HEK293 (cell line): ENCODE data around the gene CDYL.

Experiments used
- FEZF1 ChIP-seq: fragments of 450-650 bp; formaldehyde crosslinking; IDR thresholded peaks from 2 replicates; pipeline ENCODE4 v1.5.1; 2016; ENCODE audit warnings: missing biosample characterization, missing genetic modification characterization
- GLI2 ChIP-seq: fragments of 450-650 bp; formaldehyde crosslinking; IDR thresholded peaks from 2 replicates; pipeline ENCODE4; 2017; ENCODE audit warnings: missing biosample characterization, missing genetic modification characterization, low read depth, borderline replicate concordance
- HOXC10 ChIP-seq: sonication (generic); formaldehyde crosslinking; IDR thresholded peaks from 2 replicates; pipeline ENCODE4 v1.8.1; 2023; ENCODE audit warnings: mild to moderate bottlenecking, missing genetic modification reagents
- IKZF3 ChIP-seq: fragments of 450-650 bp; IDR thresholded peaks from 2 replicates; pipeline ENCODE4 v1.5.0; 2018; ENCODE audit warnings: missing biosample characterization, mild to moderate bottlenecking, missing genetic modification characterization, moderate library complexity
- KLF9 ChIP-seq: fragments of 450-650 bp; formaldehyde crosslinking; IDR thresholded peaks from 2 replicates; pipeline ENCODE4 v1.5.1; 2016; ENCODE audit warnings: missing biosample characterization, missing genetic modification characterization, low read depth
- RBAK ChIP-seq: fragments of 450-650 bp; formaldehyde crosslinking; IDR thresholded peaks from 2 replicates; pipeline ENCODE4 v1.5.1; 2016; ENCODE audit warnings: missing biosample characterization, missing genetic modification characterization
- ZBTB20 ChIP-seq: fragments of 450-650 bp; formaldehyde crosslinking; IDR thresholded peaks from 2 replicates; pipeline ENCODE4 v1.5.1; 2016; ENCODE audit warnings: missing biosample characterization, missing genetic modification characterization
- ZNF146 ChIP-seq: fragments of 450-650 bp; formaldehyde crosslinking; IDR thresholded peaks from 2 replicates; pipeline ENCODE4 v1.5.1; 2016; ENCODE audit warnings: missing biosample characterization, missing genetic modification characterization
- ZNF19 ChIP-seq: fragments of 450-650 bp; formaldehyde crosslinking; IDR thresholded peaks from 2 replicates; pipeline ENCODE4; 2016; ENCODE audit warnings: missing biosample characterization, missing genetic modification characterization, low read depth
- ZNF214 ChIP-seq: fragments of 450-650 bp; formaldehyde crosslinking; IDR thresholded peaks from 2 replicates; pipeline ENCODE4 v1.5.1; 2017; ENCODE audit warnings: missing biosample characterization, mild to moderate bottlenecking, missing genetic modification characterization, borderline replicate concordance
- ZNF221 ChIP-seq: fragments of 450-650 bp; formaldehyde crosslinking; IDR thresholded peaks from 2 replicates; pipeline ENCODE4 v1.5.1; 2017; ENCODE audit warnings: missing biosample characterization, missing genetic modification characterization, borderline replicate concordance
- ZNF416 ChIP-seq: fragments of 450-650 bp; formaldehyde crosslinking; IDR thresholded peaks from 2 replicates; pipeline ENCODE4 v1.5.1; 2016; ENCODE audit warnings: missing biosample characterization, missing genetic modification characterization
- ZNF426 ChIP-seq: fragments of 450-650 bp; formaldehyde crosslinking; IDR thresholded peaks from 2 replicates; pipeline ENCODE4 v1.5.1; 2017; ENCODE audit warnings: missing biosample characterization, missing genetic modification characterization, mild to moderate bottlenecking, inconsistent platforms, moderate library complexity
- ZNF529 ChIP-seq: fragments of 450-650 bp; formaldehyde crosslinking; IDR thresholded peaks from 2 replicates; pipeline ENCODE4 v1.5.1; 2017; ENCODE audit warnings: missing genetic modification characterization, missing biosample characterization; ENCODE audit not compliant: insufficient replicate concordance
- ZNF530 ChIP-seq: fragments of 450-650 bp; formaldehyde crosslinking; IDR thresholded peaks from 2 replicates; pipeline ENCODE4 v1.5.1; 2016; ENCODE audit warnings: low read depth, missing biosample characterization, missing genetic modification characterization
- ZNF549 ChIP-seq: fragments of 450-650 bp; IDR thresholded peaks from 2 replicates; pipeline ENCODE4 v1.5.1; 2018; ENCODE audit warnings: missing biosample characterization, missing genetic modification characterization, mild to moderate bottlenecking, inconsistent platforms, moderate library complexity
- ZNF701 ChIP-seq: fragments of 450-650 bp; formaldehyde crosslinking; IDR thresholded peaks from 2 replicates; pipeline ENCODE4 v1.5.1; 2016; ENCODE audit warnings: missing biosample characterization, missing genetic modification characterization
- ZNF768 ChIP-seq: fragments of 450-650 bp; formaldehyde crosslinking; IDR thresholded peaks from 2 replicates; pipeline ENCODE4 v1.5.1; 2018; ENCODE audit warnings: missing biosample characterization, mild to moderate bottlenecking, missing genetic modification characterization
- ZNF776 ChIP-seq: fragments of 450-650 bp; formaldehyde crosslinking; IDR thresholded peaks from 2 replicates; pipeline ENCODE4 v1.5.0; 2017; ENCODE audit warnings: missing biosample characterization, missing genetic modification characterization, borderline replicate concordance
- ZXDB ChIP-seq: fragments of 450-650 bp; formaldehyde crosslinking; IDR thresholded peaks from 2 replicates; pipeline ENCODE4 v1.5.1; 2016; ENCODE audit warnings: missing biosample characterization, missing genetic modification characterization
- TF ChIP-seq, protein P1 (sequence below): fragments of 450-650 bp; formaldehyde crosslinking; IDR thresholded peaks from 2 replicates; pipeline ENCODE4 v1.5.1; 2016; ENCODE audit warnings: missing biosample characterization, missing genetic modification characterization
- TF ChIP-seq, protein P2 (sequence below): fragments of 450-650 bp; formaldehyde crosslinking; IDR thresholded peaks from 2 replicates; pipeline ENCODE4 v1.5.0; 2017; ENCODE audit warnings: missing biosample characterization, missing genetic modification characterization, borderline replicate concordance
- TF ChIP-seq, protein P3 (sequence below): fragments of 450-650 bp; formaldehyde crosslinking; IDR thresholded peaks from 2 replicates; pipeline ENCODE4 v1.5.1; 2016; ENCODE audit warnings: missing biosample characterization, missing genetic modification characterization
- TF ChIP-seq, protein P4 (sequence below): fragments of 450-650 bp; IDR thresholded peaks from 2 replicates; pipeline ENCODE4 v1.5.1; 2018; ENCODE audit warnings: missing biosample characterization, missing genetic modification characterization
- TF ChIP-seq, protein P5 (sequence below): fragments of 450-650 bp; formaldehyde crosslinking; IDR thresholded peaks from 2 replicates; pipeline ENCODE4 v1.5.1; 2016; ENCODE audit warnings: missing biosample characterization, missing genetic modification characterization

Gene CDYL

DNA sequence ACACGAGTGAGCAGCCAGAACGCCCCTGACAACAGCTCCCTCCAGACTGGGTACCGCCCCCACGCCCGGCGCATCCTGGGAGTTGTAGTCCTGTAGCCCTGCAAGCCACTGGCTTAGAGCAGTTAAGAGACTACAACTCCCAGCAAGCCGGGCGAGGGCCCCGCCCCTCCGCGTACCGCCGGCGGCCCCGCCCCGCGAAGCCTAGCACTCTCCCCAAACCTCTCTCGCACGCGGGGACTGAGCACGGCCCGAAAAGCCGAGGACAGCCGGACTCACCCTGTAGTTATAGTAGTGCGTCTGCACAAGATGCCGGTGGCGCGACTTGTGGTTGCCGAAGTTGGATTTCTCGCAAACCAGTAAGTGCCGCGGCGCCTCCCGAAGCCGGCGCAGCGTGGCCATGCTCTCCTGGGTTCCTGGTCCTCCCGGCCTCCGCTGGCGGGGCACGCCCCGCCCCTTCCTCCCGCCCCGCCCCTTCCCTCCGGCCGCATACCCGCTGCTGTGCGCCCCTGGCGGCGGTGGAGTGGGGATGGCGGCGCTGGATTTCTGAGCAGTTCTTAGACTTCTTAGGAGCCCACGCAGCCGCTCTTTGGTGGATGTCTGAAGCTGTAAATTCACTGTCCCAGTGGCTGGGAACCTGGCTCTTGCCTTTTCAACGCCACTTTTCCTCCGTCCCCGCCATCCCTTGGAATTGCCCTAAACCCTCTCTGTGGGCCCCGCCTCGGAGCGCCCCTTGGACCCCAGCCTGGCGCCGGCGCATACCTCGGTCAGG is 227.6 kb downstream of the CDYL start, which contains the start of gene RPP40 (continued):
- TF ChIP-seq RBAK (tag by site-specific recombination) (no peak), ZNF768 (tag by site-specific recombination) (no peak), ZNF146 (tag by site-specific recombination) (no peak), ZNF549 (tag by site-specific recombination) (no peak), ZNF221 (tag by site-specific recombination) (no peak), ZNF214 (tag by site-specific recombination) (no peak), KLF9 (tag by site-specific recombination) (peak; percentile 93), ZNF19 (tag by site-specific recombination) (no peak), ZBTB20 (tag by site-specific recombination) (peak; percentile 83), FEZF1 (tag by site-specific recombination) (no peak), HOXC10 (CRISPR knock-in tag) (peak; percentile 24; the same call in 1 of the 2 replicates), ZNF530 (tag by site-specific recombination) (no peak), ZNF529 (tag by site-specific recombination) (no peak), ZXDB (tag by site-specific recombination) (peak; percentile 83; the same call in 1 of the 2 replicates), IKZF3 (tag by site-specific recombination) (no peak), ZNF701 (tag by site-specific recombination) (no peak), ZNF426 (tag by site-specific recombination) (no peak), ZNF416 (tag by site-specific recombination) (no peak), ZNF776 (no peak), GLI2 (tag by site-specific recombination) (no peak)
- TF ChIP-seq, protein P1, sequence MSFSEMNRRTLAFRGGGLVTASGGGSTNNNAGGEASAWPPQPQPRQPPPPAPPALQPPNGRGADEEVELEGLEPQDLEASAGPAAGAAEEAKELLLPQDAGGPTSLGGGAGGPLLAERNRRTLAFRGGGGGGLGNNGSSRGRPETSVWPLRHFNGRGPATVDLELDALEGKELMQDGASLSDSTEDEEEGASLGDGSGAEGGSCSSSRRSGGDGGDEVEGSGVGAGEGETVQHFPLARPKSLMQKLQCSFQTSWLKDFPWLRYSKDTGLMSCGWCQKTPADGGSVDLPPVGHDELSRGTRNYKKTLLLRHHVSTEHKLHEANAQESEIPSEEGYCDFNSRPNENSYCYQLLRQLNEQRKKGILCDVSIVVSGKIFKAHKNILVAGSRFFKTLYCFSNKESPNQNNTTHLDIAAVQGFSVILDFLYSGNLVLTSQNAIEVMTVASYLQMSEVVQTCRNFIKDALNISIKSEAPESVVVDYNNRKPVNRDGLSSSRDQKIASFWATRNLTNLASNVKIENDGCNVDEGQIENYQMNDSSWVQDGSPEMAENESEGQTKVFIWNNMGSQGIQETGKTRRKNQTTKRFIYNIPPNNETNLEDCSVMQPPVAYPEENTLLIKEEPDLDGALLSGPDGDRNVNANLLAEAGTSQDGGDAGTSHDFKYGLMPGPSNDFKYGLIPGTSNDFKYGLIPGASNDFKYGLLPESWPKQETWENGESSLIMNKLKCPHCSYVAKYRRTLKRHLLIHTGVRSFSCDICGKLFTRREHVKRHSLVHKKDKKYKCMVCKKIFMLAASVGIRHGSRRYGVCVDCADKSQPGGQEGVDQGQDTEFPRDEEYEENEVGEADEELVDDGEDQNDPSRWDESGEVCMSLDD (tag by site-specific recombination) = no peak
- TF ChIP-seq, protein P2, sequence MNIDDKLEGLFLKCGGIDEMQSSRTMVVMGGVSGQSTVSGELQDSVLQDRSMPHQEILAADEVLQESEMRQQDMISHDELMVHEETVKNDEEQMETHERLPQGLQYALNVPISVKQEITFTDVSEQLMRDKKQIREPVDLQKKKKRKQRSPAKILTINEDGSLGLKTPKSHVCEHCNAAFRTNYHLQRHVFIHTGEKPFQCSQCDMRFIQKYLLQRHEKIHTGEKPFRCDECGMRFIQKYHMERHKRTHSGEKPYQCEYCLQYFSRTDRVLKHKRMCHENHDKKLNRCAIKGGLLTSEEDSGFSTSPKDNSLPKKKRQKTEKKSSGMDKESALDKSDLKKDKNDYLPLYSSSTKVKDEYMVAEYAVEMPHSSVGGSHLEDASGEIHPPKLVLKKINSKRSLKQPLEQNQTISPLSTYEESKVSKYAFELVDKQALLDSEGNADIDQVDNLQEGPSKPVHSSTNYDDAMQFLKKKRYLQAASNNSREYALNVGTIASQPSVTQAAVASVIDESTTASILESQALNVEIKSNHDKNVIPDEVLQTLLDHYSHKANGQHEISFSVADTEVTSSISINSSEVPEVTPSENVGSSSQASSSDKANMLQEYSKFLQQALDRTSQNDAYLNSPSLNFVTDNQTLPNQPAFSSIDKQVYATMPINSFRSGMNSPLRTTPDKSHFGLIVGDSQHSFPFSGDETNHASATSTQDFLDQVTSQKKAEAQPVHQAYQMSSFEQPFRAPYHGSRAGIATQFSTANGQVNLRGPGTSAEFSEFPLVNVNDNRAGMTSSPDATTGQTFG (tag by site-specific recombination) = no peak
- TF ChIP-seq, protein P3, sequence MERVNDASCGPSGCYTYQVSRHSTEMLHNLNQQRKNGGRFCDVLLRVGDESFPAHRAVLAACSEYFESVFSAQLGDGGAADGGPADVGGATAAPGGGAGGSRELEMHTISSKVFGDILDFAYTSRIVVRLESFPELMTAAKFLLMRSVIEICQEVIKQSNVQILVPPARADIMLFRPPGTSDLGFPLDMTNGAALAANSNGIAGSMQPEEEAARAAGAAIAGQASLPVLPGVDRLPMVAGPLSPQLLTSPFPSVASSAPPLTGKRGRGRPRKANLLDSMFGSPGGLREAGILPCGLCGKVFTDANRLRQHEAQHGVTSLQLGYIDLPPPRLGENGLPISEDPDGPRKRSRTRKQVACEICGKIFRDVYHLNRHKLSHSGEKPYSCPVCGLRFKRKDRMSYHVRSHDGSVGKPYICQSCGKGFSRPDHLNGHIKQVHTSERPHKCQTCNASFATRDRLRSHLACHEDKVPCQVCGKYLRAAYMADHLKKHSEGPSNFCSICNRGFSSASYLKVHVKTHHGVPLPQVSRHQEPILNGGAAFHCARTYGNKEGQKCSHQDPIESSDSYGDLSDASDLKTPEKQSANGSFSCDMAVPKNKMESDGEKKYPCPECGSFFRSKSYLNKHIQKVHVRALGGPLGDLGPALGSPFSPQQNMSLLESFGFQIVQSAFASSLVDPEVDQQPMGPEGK (tag by site-specific recombination) = peak; percentile 63
- TF ChIP-seq, protein P4, sequence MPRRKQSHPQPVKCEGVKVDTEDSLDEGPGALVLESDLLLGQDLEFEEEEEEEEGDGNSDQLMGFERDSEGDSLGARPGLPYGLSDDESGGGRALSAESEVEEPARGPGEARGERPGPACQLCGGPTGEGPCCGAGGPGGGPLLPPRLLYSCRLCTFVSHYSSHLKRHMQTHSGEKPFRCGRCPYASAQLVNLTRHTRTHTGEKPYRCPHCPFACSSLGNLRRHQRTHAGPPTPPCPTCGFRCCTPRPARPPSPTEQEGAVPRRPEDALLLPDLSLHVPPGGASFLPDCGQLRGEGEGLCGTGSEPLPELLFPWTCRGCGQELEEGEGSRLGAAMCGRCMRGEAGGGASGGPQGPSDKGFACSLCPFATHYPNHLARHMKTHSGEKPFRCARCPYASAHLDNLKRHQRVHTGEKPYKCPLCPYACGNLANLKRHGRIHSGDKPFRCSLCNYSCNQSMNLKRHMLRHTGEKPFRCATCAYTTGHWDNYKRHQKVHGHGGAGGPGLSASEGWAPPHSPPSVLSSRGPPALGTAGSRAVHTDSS = no peak
- TF ChIP-seq, protein P5, sequence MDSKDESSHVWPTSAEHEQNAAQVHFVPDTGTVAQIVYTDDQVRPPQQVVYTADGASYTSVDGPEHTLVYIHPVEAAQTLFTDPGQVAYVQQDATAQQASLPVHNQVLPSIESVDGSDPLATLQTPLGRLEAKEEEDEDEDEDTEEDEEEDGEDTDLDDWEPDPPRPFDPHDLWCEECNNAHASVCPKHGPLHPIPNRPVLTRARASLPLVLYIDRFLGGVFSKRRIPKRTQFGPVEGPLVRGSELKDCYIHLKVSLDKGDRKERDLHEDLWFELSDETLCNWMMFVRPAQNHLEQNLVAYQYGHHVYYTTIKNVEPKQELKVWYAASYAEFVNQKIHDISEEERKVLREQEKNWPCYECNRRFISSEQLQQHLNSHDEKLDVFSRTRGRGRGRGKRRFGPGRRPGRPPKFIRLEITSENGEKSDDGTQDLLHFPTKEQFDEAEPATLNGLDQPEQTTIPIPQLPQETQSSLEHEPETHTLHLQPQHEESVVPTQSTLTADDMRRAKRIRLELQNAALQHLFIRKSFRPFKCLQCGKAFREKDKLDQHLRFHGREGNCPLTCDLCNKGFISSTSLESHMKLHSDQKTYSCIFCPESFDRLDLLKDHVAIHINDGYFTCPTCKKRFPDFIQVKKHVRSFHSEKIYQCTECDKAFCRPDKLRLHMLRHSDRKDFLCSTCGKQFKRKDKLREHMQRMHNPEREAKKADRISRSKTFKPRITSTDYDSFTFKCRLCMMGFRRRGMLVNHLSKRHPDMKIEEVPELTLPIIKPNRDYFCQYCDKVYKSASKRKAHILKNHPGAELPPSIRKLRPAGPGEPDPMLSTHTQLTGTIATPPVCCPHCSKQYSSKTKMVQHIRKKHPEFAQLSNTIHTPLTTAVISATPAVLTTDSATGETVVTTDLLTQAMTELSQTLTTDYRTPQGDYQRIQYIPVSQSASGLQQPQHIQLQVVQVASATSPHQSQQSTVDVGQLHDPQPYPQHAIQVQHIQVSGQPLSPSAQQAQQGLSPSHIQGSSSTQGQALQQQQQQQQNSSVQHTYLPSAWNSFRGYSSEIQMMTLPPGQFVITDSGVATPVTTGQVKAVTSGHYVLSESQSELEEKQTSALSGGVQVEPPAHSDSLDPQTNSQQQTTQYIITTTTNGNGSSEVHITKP (tag by site-specific recombination) = no peak; the same call in none of the 2 replicates
